ENCODE results near the gene THADA.
"Not testable (repeated sequence)": the region's sequence is repeated elsewhere in the genome, so short reads cannot be mapped to it uniquely, and the experiment has no call there.

THADA gene

GRCh38 chr2:43460174-43460546 lies 135.7 kb downstream of the THADA start:
- no peak for DNase-seq

DNA sequence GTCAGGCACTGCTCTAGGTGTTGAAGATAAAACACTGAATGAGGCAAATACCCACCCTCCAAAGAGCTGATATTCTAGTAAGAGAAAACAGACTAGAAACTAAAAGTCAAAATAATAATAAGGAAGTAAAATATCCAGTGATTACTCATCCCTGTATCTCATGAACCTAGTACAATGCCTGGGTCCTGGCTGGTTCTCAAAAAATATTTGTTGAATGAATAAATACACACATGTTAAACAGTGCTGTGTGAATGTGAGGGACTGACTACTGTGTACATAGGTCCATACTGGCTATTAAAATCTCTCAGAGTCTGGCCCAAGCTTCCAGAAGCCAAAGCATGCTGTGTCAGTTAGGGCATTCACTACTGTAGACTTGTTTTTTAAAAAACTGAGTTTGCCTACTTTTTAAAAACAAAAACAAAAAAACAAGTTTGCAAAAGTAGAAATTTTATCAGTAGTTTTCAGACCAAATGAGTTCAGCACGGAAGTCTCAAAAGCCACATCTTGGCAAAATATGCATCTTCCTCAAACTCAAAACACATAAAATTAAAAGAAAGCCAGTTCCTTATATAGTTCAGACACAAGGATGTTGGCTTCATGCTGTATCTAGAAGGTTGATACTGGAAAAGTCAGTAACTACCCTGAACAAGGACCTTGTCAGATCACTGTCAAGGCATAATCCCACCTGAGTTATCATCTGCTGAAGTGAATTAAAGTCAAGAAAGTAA lies 136.2 kb downstream of the THADA start:
- DNase-seq: no peak

GRCh38 chr2:43458014-43458628 lies 137.7 kb downstream of the THADA start:
- no peak for DNase-seq

DNA sequence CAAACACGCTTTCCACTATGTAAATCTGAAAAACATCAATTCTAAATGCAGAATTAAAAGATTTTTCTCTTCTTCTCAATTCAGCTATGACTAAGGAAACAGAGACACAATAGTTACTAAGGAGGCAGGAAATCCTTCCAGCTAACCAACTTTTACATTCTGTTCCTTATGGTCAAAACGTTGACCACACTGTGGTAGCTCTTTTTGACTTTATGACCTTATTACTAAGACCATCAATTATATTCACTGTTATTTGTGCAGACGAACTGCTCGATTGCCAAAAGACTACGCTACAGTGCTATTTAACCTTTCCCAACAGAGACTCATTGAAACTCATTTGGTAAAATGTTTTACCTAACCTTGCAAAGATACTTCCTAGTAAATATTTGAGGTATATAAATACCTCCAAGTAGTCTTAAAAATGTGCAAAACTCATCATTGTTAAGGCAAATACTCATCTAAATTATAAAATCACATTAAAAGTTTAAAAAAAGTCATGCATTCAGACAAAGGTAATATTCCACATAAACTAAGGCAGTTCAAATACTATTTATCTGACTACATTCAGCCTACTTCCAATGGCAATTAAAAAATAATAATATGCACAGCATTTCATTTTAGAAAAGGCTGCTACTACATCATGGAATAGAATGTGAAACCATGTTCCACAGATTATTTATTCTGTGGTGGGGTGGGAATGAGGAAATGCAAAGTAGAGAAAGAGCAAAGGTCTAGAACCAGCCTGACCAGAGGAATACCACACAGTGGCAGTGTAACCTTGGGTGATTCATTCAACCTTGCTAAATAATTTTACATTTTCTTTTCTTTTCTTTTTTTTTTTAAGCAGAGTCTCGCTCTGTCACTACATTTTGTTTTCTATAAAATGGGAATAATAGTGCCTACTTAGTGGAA lies 139.9 kb downstream of the THADA start:
- DNase-seq: no peak

DNA sequence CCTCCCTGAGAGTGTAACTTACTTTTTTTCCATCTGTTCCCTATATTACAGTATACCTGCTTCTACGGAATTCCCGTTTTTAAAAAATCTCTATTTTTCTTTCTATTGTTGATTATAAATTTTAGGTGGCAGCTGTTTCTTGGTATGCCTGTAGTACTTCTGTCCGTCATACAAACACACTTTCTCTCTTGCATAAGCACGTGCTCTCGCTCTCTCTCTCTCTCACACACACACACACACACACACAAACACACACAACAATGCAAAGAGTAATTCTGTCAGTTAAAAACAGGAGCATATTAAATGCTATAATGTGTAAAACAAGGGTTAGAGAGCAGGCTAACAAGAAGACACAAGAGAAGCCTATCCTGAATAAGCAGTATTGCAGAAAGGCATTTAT lies 140.5 kb downstream of the THADA start:
- DNase-seq: no peak

DNA sequence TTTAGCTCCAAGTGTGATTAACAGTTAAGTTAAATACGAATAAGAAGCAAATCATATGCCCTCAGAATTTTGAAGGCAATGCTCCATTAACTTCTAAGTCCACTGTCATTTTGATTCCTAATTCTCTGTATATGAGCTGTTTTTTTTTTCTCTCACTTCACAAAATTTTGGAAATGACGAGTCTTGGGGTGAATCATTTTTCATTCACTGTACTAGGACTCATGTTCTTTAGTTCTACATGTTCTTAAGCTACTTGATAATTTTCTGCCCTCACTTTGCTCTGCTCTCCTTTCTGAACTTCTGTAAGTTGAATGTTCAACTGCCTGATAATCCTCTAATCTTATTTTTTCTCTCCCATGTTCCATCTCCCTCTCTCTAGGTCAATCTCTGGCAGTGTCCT lies 141.0 kb downstream of the THADA start:
- DNase-seq: no peak

- DNase-seq: no peak
Observed at GRCh38 chr2:43453179-43454170, 142.4 kb downstream of the THADA start.

DNA sequence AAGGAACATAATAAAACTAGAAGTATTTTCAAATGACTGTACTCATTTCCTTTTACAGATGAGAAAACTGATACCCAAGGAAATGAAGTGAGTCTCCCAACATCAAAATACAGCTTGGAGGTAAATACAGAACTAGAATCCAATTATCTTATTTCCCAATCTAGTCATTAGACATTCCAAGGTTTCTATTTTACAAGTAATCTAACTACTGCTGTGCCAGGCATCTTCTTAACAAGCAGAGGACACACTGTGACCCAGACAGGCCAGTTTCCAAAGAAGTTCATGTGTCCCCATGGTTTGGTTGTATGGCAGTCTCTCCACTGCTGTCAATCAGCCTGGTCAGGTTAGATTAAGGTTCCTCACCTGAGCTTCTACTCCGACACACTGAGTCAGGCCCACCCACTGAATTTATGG lies 143.5 kb downstream of the THADA start:
- DNase-seq: no peak

GRCh38 chr2:43450617-43451016 lies 145.2 kb downstream of the THADA start:
- DNase-seq: no peak

DNA sequence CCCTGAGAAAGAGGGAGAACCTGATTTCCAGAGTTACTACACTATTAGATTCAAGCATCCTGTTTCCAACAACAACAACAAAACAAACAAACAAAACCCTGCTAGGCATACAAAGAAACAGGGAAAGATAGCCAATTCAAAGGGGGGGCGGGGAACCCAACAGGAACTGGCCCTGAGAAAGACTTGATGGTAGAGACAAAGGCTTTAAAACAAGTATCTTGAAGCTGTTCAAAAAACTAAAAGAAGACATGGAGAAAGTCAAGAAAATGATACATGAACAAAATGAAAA lies 147.1 kb downstream of the THADA start:
- no peak for DNase-seq

DNA sequence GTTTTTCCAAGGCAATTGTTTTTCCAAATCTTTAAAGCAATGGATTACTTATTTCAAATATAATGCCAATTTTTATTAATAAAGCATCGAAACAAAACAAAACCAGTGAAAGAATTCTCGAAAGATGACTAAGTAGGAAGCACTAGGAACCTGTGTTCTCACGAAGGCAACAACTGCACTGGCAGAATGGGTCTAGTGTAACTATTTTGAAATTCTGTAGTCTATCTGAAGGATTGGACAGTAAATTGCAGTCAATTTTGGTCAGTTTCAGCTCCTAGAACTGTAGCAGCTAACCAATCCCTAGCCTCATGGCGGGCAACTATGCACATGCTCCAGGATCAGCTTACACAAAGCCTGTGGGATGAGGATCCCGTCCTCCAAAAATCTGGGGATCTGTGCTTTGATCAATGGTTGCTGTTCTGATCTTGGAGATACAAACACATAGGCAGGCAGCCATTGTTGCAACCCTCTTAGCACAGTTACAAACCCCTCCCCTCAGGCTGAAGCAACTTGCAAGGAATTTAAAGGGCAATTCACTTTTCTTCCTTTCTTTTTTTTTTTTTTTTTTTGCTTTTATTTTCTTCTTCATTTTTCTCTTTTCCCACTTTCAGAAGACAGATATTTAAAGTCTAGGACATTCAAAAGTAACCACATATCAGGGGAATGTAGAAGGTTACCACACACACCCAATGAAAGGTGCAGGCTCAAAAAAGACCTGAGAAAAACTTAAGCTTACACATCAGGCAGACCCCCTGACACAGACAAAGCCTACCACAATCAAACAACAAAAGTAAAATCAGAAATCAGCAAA lies 147.6 kb downstream of the THADA start:
- no peak for DNase-seq

GRCh38 chr2:43446755-43447154 lies 149.1 kb downstream of the THADA start:
- DNase-seq: not testable (repeated sequence)

GRCh38 chr2:43445781-43446180 lies 150.1 kb downstream of the THADA start:
- no peak for DNase-seq

GRCh38 chr2:43444989-43445645 lies 150.7 kb downstream of the THADA start:
- no peak for DNase-seq

DNA sequence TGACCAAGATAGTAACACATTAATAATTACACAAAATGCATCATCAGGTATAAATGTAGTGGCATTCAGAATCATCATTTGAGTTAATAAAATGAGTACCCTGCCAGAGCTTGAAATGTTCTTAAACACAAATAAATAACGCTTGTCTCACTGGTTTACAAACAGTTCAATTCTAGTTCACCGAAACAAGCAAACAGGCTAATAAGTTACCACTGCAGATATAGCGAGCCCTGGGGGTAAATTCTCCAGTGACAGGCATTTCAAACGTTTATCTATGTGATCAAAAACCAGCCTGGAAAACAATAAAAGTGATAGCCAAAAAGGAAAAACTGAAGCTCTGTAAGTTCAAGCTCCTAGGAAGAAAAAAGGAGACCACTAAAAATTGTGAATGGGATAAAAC lies 152.6 kb downstream of the THADA start:
- no peak for DNase-seq

DNA sequence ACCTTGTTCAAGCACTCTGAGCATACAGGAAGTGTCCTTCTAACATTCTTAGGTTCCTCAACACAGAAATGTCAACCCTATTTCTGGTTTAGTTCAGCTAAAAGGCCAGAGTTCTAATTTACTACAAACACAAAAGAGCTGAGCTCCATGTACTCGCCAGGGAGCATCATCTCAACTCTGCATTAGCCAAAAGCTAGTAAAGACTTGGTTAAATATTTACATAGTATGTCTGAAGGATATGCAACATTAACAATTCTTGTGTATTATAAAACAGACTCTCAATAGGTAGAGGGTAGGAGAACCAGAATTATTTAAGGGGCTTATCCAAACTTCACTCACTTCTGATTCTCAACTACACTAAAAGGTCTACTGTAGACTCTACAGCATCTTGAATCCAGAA lies 154.6 kb downstream of the THADA start:
- DNase-seq: no peak

DNA sequence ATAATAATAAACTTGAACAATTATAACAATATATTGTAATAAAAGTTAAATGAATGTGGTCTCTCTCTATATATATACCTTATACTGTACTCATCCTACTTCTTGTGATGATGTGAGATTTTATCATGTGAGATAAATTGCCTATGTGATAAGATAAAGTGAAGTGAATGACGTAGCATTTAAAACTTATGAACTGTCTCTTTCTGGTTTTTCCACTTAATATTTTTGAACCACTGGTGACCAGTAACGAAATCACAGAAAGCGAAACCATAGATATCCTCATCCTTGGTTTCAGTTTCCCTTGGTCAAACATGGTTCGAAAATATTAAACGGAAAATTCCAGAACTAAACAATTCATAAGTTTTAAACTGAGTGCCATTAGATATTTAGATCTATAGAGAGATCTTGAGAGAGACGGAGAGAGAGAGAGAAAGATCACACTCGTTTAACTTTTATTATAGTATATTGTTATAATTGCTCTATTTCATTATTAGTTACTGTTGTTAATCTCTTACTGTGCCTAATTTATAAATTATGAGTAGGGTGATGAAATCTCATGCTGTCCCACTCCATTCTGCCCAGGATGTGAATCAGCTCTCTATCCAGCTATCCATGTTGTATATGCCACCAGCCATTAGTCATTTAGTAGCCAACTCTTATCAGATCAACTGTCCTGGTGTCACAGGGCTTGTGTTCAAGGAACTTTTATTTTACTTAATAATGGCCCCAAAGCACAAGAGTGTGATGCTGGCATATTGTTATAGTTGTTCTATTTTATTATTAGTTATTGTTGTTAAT lies 156.8 kb downstream of the THADA start:
- DNase-seq: no peak

DNA sequence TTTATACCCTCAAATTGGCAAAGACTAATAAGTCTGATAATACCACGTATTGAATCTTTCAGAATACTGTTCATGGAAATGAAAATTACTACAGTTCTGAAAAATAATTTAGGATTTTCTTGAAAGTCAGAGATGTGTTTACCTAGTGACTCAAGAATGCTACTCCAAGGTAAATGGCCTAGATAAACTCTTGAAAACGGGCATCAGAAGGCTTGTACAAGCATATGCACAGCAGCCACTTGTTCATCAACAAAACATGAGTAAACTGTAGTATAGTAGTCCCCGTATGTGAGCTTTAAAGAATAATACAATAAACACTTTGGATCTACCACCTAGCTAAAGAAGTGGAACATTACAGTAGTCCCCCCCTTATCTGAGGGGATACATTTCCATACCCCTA lies 157.5 kb downstream of the THADA start:
- DNase-seq: no peak

DNA sequence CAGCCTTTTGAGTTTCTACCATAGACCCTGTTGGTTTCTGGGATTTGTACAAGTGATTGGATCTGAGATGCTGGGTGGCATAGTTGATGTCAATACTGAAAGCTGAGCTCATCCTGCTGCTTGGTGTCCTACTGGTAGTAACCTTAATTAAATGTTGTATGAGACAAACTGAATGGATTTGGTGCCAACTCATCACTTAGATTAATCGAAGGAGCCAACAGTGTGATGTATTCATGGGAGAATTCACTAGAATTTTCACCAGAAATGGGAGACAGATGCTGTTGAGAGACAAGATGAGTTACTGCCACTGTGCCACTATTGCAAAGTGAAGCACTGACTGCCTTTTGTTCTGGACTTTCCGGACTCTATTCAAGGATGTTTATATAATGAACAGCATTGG lies 158.5 kb downstream of the THADA start:
- no peak for DNase-seq

DNA sequence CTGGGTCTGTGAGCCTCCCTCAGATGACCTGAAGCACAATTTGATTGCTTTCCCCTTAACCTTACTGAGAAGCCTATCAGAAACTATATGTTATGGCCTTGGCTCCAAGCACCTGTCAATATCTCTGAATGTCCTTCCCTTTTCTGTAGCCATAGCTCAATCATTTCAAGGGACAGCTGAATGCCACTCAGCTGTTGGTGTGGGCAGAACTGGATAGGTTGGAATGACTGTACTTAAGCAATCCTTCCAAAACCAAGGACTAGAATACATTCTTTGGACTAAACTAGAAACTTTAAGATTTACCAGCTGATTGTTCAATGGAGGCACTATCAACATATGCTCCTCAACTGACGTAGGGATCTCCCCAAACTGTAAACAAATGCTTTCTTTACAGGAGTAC lies 159.4 kb downstream of the THADA start:
- DNase-seq: no peak

GRCh38 chr2:43435746-43436145 lies 160.1 kb downstream of the THADA start:
- DNase-seq: no peak
